MM.1S (cell line): ENCODE data around the gene DCDC2C.

Experiments
- DNase-seq: peaks from one replicate; pipeline ENCODE4 v3.0.0-alpha.2; 2015
- H2AFZ ChIP-seq: fragments of 300-600 bp; sonication (generic); 2 replicates; pipeline ENCODE4 v1.6.0; 2016; ENCODE audit warnings: antibody characterized with exemption, low read length
- H3F3A ChIP-seq: fragments of 300-600 bp; sonication (generic); 2 replicates; pipeline ENCODE4 v1.6.1; 2016; ENCODE audit warnings: mild to moderate bottlenecking, antibody characterized with exemption, low read length, moderate library complexity, mixed read lengths; ENCODE audit not compliant: insufficient read depth
- H3K27ac ChIP-seq: fragments of 300-600 bp; sonication (generic); 2 replicates; pipeline ENCODE4 v1.5.1; 2016; ENCODE audit warnings: mild to moderate bottlenecking, low read length
- H3K27me3 ChIP-seq: fragments of 300-600 bp; sonication (generic); replicated peaks from 2 replicates; pipeline ENCODE4 v1.6.0; 2016; ENCODE audit warnings: low read length; ENCODE audit not compliant: insufficient read depth
- H3K36me3 ChIP-seq: fragments of 300-600 bp; sonication (generic); replicated peaks from 2 replicates; pipeline ENCODE4 v1.6.1; 2016; ENCODE audit warnings: mild to moderate bottlenecking, low read length, mixed read lengths; ENCODE audit not compliant: insufficient read depth
- H3K4me1 ChIP-seq: fragments of 300-600 bp; sonication (generic); 2 replicates; pipeline ENCODE4 v1.6.1; 2016; ENCODE audit warnings: low read length, mixed read lengths
- H3K4me2 ChIP-seq: fragments of 300-600 bp; sonication (generic); 2 replicates; pipeline ENCODE4 v1.6.0; 2016; ENCODE audit warnings: low read depth, low read length
- H3K4me3 ChIP-seq: fragments of 300-600 bp; sonication (generic); 2 replicates; pipeline ENCODE4 v1.5.1; 2016; ENCODE audit warnings: low read length, mixed read lengths
- H3K79me2 ChIP-seq: fragments of 300-600 bp; sonication (generic); 2 replicates; pipeline ENCODE4 v1.6.1; 2016; ENCODE audit warnings: mixed run types, low read length, mixed read lengths
- H3K9ac ChIP-seq: fragments of 300-600 bp; sonication (generic); 2 replicates; pipeline ENCODE4 v1.6.1; 2016; ENCODE audit warnings: low read length, mixed read lengths
- H3K9me2 ChIP-seq: fragments of 300-600 bp; sonication (generic); replicated peaks from 2 replicates; pipeline ENCODE4 v1.6.1; 2016; ENCODE audit warnings: mild to moderate bottlenecking, low read length, mixed read lengths; ENCODE audit not compliant: insufficient read depth
- H3K9me3 ChIP-seq: fragments of 300-600 bp; sonication (generic); replicated peaks from 2 replicates; pipeline ENCODE4 v1.6.1; 2016; ENCODE audit warnings: mild to moderate bottlenecking, low read length, mixed read lengths; ENCODE audit not compliant: insufficient read depth
- H4K20me1 ChIP-seq: fragments of 300-600 bp; sonication (generic); 2 replicates; pipeline ENCODE4 v1.6.1; 2016; ENCODE audit warnings: mild to moderate bottlenecking, low read length, moderate library complexity, mixed read lengths; ENCODE audit not compliant: insufficient read depth
- CTCF ChIP-seq: fragments of 300-600 bp; sonication (generic); IDR thresholded peaks from 2 replicates; pipeline ENCODE4 v1.5.1; 2016; ENCODE audit warnings: antibody characterized with exemption, low read length, mixed read lengths
- EZH2 ChIP-seq: fragments of 300-600 bp; sonication (generic); optimal IDR thresholded peaks from 2 replicates; pipeline ENCODE3; 2017; ENCODE audit warnings: low read depth, mild to moderate bottlenecking, antibody characterized with exemption, low read length, mixed read lengths
- EZH2phosphoT487 ChIP-seq: fragments of 300-600 bp; sonication (generic); IDR thresholded peaks from 2 replicates; pipeline ENCODE4 v1.6.1; 2018; ENCODE audit warnings: antibody characterized with exemption, low read length

The DCDC2C gene

GRCh38 chr2:3793249-3793648 lies 89.9 kb downstream of the DCDC2C start:
- Histone ChIP-seq H3K4me3 (no peak overlapping the region), H3K27ac (no peak overlapping the region), H3K4me2 (no peak overlapping the region), H3K36me3 (no peaks in the 10 kb centered on the region), H3K27me3 (no peaks in the 10 kb centered on the region), H3K9me3 (no peaks in the 10 kb centered on the region; the same call in 1 of the 2 replicates), H3K4me1 (no peaks in the 10 kb centered on the region), H3F3A (no peaks in the 10 kb centered on the region), H3K79me2 (no peaks in the 10 kb centered on the region), H3K9ac (no peak overlapping the region), H3K9me2 (no peaks in the 10 kb centered on the region), H4K20me1 (no peaks in the 10 kb centered on the region), H2AFZ (no peak overlapping the region)
- TF ChIP-seq CTCF, result no peak
- no peak for TF ChIP-seq EZH2
- TF ChIP-seq EZH2phosphoT487, result no peak
- DNase-seq, result no peak

GRCh38 chr2:3801506-3801905 lies 98.1 kb downstream of the DCDC2C start:
- Histone ChIP-seq H3K9ac (no peak overlapping the region), H3K9me3 (no peaks in the 10 kb centered on the region), H4K20me1 (no peaks in the 10 kb centered on the region), H3K27ac (no peak overlapping the region), H3K4me1 (no peaks in the 10 kb centered on the region), H3K9me2 (no peaks in the 10 kb centered on the region), H3K4me3 (no peak overlapping the region), H3F3A (no peaks in the 10 kb centered on the region), H3K4me2 (no peak overlapping the region), H3K36me3 (no peaks in the 10 kb centered on the region), H2AFZ (no peak overlapping the region), H3K79me2 (no peaks in the 10 kb centered on the region), H3K27me3 (no peaks in the 10 kb centered on the region)
- DNase-seq, result no peak
- TF ChIP-seq CTCF, result no peak
- no peak for TF ChIP-seq EZH2
- TF ChIP-seq EZH2phosphoT487, result no peak

- no peak overlapping the region for H2AFZ ChIP-seq
- H3K9me2 ChIP-seq, result no peaks in the 10 kb centered on the region
- H3K27ac ChIP-seq, result no peak overlapping the region
- H4K20me1 ChIP-seq, result no peaks in the 10 kb centered on the region
- no peaks in the 10 kb centered on the region for H3K36me3 ChIP-seq
- H3K79me2 ChIP-seq, result no peaks in the 10 kb centered on the region
- TF ChIP-seq EZH2 (no peak), CTCF (no peak), EZH2phosphoT487 (no peak)
- H3K4me3 ChIP-seq, result no peak overlapping the region
- no peaks in the 10 kb centered on the region for H3F3A ChIP-seq
- no peak for DNase-seq
- no peaks in the 10 kb centered on the region for H3K4me1 ChIP-seq
- H3K9ac ChIP-seq, result no peak overlapping the region
- H3K27me3 ChIP-seq, result no peaks in the 10 kb centered on the region
- no peak overlapping the region for H3K4me2 ChIP-seq
- H3K9me3 ChIP-seq, result no peaks in the 10 kb centered on the region
Observed at GRCh38 chr2:3805201-3805939, 102.0 kb downstream of the DCDC2C start.
